MM.1S (cell line): Measurements from ENCODE around the gene TEKT3.

ENCODE experiments used
- DNase-seq: peaks from one replicate; pipeline ENCODE4 v3.0.0-alpha.2; 2015
- H2AFZ ChIP-seq: fragments of 300-600 bp; sonication (generic); 2 replicates; pipeline ENCODE4 v1.6.0; 2016; ENCODE audit warnings: antibody characterized with exemption, low read length
- H3F3A ChIP-seq: fragments of 300-600 bp; sonication (generic); 2 replicates; pipeline ENCODE4 v1.6.1; 2016; ENCODE audit warnings: mild to moderate bottlenecking, antibody characterized with exemption, low read length, moderate library complexity, mixed read lengths; ENCODE audit not compliant: insufficient read depth
- H3K27ac ChIP-seq: fragments of 300-600 bp; sonication (generic); 2 replicates; pipeline ENCODE4 v1.5.1; 2016; ENCODE audit warnings: mild to moderate bottlenecking, low read length
- H3K27me3 ChIP-seq: fragments of 300-600 bp; sonication (generic); replicated peaks from 2 replicates; pipeline ENCODE4 v1.6.0; 2016; ENCODE audit warnings: low read length; ENCODE audit not compliant: insufficient read depth
- H3K36me3 ChIP-seq: fragments of 300-600 bp; sonication (generic); replicated peaks from 2 replicates; pipeline ENCODE4 v1.6.1; 2016; ENCODE audit warnings: mild to moderate bottlenecking, low read length, mixed read lengths; ENCODE audit not compliant: insufficient read depth
- H3K4me1 ChIP-seq: fragments of 300-600 bp; sonication (generic); 2 replicates; pipeline ENCODE4 v1.6.1; 2016; ENCODE audit warnings: low read length, mixed read lengths
- H3K4me2 ChIP-seq: fragments of 300-600 bp; sonication (generic); 2 replicates; pipeline ENCODE4 v1.6.0; 2016; ENCODE audit warnings: low read depth, low read length
- H3K4me3 ChIP-seq: fragments of 300-600 bp; sonication (generic); 2 replicates; pipeline ENCODE4 v1.5.1; 2016; ENCODE audit warnings: low read length, mixed read lengths
- H3K79me2 ChIP-seq: fragments of 300-600 bp; sonication (generic); 2 replicates; pipeline ENCODE4 v1.6.1; 2016; ENCODE audit warnings: mixed run types, low read length, mixed read lengths
- H3K9ac ChIP-seq: fragments of 300-600 bp; sonication (generic); 2 replicates; pipeline ENCODE4 v1.6.1; 2016; ENCODE audit warnings: low read length, mixed read lengths
- H3K9me2 ChIP-seq: fragments of 300-600 bp; sonication (generic); replicated peaks from 2 replicates; pipeline ENCODE4 v1.6.1; 2016; ENCODE audit warnings: mild to moderate bottlenecking, low read length, mixed read lengths; ENCODE audit not compliant: insufficient read depth
- H3K9me3 ChIP-seq: fragments of 300-600 bp; sonication (generic); replicated peaks from 2 replicates; pipeline ENCODE4 v1.6.1; 2016; ENCODE audit warnings: mild to moderate bottlenecking, low read length, mixed read lengths; ENCODE audit not compliant: insufficient read depth
- H4K20me1 ChIP-seq: fragments of 300-600 bp; sonication (generic); 2 replicates; pipeline ENCODE4 v1.6.1; 2016; ENCODE audit warnings: mild to moderate bottlenecking, low read length, moderate library complexity, mixed read lengths; ENCODE audit not compliant: insufficient read depth
- EZH2 ChIP-seq: fragments of 300-600 bp; sonication (generic); optimal IDR thresholded peaks from 2 replicates; pipeline ENCODE3; 2017; ENCODE audit warnings: low read depth, mild to moderate bottlenecking, antibody characterized with exemption, low read length, mixed read lengths
- EZH2phosphoT487 ChIP-seq: fragments of 300-600 bp; sonication (generic); IDR thresholded peaks from 2 replicates; pipeline ENCODE4 v1.6.1; 2018; ENCODE audit warnings: antibody characterized with exemption, low read length
- TF ChIP-seq, protein P1 (sequence below): fragments of 300-600 bp; sonication (generic); IDR thresholded peaks from 2 replicates; pipeline ENCODE4 v1.5.1; 2016; ENCODE audit warnings: antibody characterized with exemption, low read length, mixed read lengths

The TEKT3 gene

DNA sequence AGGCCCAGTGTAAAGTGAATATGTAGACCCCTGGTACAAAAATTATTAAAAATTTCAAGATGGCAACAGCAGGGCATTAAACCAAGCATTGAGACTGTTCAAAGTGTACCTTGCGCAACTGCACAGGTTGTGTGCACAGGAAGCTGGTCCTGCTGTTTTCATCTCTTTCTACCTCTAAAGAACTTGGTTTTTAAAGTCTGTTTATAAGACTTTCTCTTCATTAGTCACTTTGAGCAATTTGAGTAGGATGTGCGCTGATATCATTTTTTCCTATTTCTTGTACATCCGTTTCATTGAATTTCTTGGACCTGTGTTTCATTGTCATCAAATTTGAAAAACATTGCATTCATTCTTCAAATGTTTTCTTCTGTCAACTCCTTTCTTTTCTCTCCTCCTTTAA is 59.5 kb downstream of the TEKT3 start:
- Histone ChIP-seq H3K9me3 (no peaks in the 10 kb centered on the region), H3K4me3 (no peak overlapping the region), H3F3A (no peaks in the 10 kb centered on the region), H3K9me2 (no peaks in the 10 kb centered on the region), H3K36me3 (no peaks in the 10 kb centered on the region), H3K4me1 (no peaks in the 10 kb centered on the region), H3K27ac (no peak overlapping the region), H2AFZ (no peak overlapping the region), H3K4me2 (no peak overlapping the region), H4K20me1 (no peaks in the 10 kb centered on the region), H3K79me2 (no peaks in the 10 kb centered on the region), H3K27me3 (no peaks in the 10 kb centered on the region), H3K9ac (no peak overlapping the region)
- no peak for DNase-seq
- TF ChIP-seq, protein P1, sequence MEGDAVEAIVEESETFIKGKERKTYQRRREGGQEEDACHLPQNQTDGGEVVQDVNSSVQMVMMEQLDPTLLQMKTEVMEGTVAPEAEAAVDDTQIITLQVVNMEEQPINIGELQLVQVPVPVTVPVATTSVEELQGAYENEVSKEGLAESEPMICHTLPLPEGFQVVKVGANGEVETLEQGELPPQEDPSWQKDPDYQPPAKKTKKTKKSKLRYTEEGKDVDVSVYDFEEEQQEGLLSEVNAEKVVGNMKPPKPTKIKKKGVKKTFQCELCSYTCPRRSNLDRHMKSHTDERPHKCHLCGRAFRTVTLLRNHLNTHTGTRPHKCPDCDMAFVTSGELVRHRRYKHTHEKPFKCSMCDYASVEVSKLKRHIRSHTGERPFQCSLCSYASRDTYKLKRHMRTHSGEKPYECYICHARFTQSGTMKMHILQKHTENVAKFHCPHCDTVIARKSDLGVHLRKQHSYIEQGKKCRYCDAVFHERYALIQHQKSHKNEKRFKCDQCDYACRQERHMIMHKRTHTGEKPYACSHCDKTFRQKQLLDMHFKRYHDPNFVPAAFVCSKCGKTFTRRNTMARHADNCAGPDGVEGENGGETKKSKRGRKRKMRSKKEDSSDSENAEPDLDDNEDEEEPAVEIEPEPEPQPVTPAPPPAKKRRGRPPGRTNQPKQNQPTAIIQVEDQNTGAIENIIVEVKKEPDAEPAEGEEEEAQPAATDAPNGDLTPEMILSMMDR: no peak
- TF ChIP-seq EZH2phosphoT487: no peak
- no peak for TF ChIP-seq EZH2

- Histone ChIP-seq H3K9me3 (no peaks in the 10 kb centered on the region), H3K27me3 (no peaks in the 10 kb centered on the region), H4K20me1 (no peaks in the 10 kb centered on the region), H3K9me2 (no peaks in the 10 kb centered on the region), H3K36me3 (no peaks in the 10 kb centered on the region), H3K4me2 (no peak overlapping the region), H2AFZ (no peak overlapping the region), H3K9ac (no peak overlapping the region), H3F3A (no peaks in the 10 kb centered on the region), H3K4me1 (no peaks in the 10 kb centered on the region), H3K4me3 (no peak overlapping the region), H3K27ac (no peak overlapping the region), H3K79me2 (no peaks in the 10 kb centered on the region)
- TF ChIP-seq, protein P1: no peak
- TF ChIP-seq EZH2 (no peak), EZH2phosphoT487 (no peak)
- no peak for DNase-seq
Measured at GRCh38 chr17:15278924-15279477, 62.4 kb downstream of the TEKT3 start.

DNA sequence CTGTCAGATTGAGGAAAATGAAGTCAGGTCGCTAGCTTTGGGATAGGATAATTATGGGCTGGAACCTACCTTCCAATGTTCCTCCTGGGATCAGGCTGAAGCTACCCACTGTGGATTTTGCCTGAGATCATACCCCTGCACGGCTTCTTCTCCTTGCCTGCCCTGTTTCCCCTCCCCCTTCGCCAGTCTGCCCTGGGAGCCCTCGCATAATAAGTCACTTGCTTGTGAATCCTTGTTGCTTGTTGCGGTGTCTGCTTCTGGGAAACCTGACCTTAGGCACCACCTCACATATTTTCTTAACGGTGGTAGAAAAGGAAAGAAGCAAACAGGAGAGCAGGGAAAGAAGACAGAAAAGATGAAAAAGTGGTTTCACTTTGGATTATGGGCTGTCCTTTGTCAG is 63.0 kb downstream of the TEKT3 start:
- Histone ChIP-seq H3K79me2 (no peaks in the 10 kb centered on the region), H3K27me3 (no peaks in the 10 kb centered on the region), H3K4me3 (no peak overlapping the region), H3K4me1 (no peaks in the 10 kb centered on the region), H4K20me1 (no peaks in the 10 kb centered on the region), H3K4me2 (peak overlapping the region; percentile 21; the same call in 1 of the 2 replicates), H3K9ac (no peak overlapping the region), H3K9me3 (no peaks in the 10 kb centered on the region), H3F3A (no peaks in the 10 kb centered on the region), H2AFZ (no peak overlapping the region), H3K36me3 (no peaks in the 10 kb centered on the region), H3K9me2 (no peaks in the 10 kb centered on the region), H3K27ac (no peak overlapping the region)
- no peak for TF ChIP-seq EZH2phosphoT487
- TF ChIP-seq, protein P1: no peak
- TF ChIP-seq EZH2: no peak
- no peak for DNase-seq
